Measurements from ENCODE around the gene BEGAIN. TPM values are rescaled to one million over a fixed set of nuclear protein-coding genes. Genes with fewer than 3 reads are reported as not detected.
A peak's percentile ranks its signal among the peaks of the same experiment; 100 is the strongest.

BEGAIN gene, protein sequence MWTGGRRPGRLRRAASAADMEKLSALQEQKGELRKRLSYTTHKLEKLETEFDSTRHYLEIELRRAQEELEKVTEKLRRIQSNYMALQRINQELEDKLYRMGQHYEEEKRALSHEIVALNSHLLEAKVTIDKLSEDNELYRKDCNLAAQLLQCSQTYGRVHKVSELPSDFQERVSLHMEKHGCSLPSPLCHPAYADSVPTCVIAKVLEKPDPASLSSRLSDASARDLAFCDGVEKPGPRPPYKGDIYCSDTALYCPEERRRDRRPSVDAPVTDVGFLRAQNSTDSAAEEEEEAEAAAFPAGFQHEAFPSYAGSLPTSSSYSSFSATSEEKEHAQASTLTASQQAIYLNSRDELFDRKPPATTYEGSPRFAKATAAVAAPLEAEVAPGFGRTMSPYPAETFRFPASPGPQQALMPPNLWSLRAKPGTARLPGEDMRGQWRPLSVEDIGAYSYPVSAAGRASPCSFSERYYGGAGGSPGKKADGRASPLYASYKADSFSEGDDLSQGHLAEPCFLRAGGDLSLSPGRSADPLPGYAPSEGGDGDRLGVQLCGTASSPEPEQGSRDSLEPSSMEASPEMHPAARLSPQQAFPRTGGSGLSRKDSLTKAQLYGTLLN
- under 1 TPM in 5 of 6 experiments, not detected in 1; 0.05 to 0.20 (median 0.14) TPM for total RNA-seq (2021; fragmentation: NEBNext Ultra II Directional; extraction: Animal tissue kit (Norgen Biotek cat#: 25700))
- long read RNA-seq = 0 reads

DNA sequence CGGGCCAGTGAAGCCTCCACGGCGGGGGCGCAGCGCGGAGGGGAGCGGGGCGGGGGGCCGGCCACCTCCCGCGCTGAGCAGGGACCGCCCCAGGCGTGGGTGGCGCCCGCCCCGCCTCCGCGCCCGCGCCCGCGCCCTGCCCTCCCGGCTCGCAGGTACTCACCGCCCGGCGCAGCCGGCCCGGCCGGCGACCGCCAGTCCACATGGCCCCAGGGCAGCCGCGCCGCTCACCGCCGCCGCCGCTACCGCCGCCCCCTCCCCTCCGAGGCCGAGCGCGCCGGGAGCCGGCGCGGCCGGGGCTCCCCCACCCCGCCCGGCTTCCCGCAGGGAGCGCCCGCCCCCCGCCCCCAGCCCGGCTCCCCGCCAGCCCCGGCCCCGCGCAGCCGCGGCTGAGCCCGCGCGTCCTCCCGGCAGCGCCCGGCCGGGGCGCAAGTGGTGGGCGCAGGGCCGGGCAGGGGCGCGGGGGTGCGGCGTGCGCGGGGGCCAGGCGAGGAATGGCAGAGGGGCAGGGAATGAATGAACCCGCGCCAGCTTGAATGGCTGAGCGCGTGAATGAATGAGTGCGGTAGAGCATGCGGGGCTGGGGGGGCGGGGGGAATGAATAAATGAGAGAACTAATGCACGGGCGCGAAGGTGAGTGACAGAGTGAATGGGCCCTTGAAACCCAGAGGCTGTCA, at the start of gene BEGAIN:
TSS of gene BEGAIN (minus strand) at position 332 of the 677 bp plus-strand sequence. CDS start at position 205, 127 bp downstream.
- Mint-ChIP-seq H3K9me3 (no peaks in the 10 kb centered on the region), H3K4me1 (ENCODE audit: low read depth) (no peaks in the 10 kb centered on the region), H3K27me3 (ENCODE audit: insufficient read depth) (peaks cover 20% of the 10 kb centered on the region), H3K27ac (no peak within 1 kb of the TSS), H3K4me3 (peak within 1 kb of the TSS; percentile 51), H3K36me3 (ENCODE audit: low read depth) (no peaks in the 10 kb centered on the region)
- DNase-seq = no peak
- TF ChIP-seq, protein P1, sequence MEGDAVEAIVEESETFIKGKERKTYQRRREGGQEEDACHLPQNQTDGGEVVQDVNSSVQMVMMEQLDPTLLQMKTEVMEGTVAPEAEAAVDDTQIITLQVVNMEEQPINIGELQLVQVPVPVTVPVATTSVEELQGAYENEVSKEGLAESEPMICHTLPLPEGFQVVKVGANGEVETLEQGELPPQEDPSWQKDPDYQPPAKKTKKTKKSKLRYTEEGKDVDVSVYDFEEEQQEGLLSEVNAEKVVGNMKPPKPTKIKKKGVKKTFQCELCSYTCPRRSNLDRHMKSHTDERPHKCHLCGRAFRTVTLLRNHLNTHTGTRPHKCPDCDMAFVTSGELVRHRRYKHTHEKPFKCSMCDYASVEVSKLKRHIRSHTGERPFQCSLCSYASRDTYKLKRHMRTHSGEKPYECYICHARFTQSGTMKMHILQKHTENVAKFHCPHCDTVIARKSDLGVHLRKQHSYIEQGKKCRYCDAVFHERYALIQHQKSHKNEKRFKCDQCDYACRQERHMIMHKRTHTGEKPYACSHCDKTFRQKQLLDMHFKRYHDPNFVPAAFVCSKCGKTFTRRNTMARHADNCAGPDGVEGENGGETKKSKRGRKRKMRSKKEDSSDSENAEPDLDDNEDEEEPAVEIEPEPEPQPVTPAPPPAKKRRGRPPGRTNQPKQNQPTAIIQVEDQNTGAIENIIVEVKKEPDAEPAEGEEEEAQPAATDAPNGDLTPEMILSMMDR (IDR thresholded peaks at IDR 0.05) = no peak

DNA sequence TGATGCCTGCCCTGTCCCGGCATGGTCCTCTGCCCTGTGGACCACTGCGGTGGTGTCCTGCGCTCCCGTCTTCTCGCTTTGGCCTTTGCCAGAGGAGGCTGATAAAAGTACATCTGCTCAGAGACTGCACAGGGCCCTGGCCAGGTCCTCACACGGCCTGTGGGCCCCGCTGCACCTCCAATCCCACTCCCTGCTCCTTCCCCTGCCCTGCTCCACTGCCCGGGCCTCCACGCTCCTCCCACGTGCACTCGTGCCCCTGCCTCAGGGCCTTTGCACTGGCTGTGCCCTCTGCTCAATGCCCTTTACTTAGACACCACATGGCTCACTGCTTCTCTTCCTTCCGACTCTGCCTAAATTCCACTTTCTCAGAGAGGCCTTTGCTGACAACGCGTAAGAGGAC, 49.3 kb upstream of the BEGAIN start:
- no peak overlapping the region for H3K4me3 Mint-ChIP-seq
- H3K36me3 Mint-ChIP-seq (ENCODE audit: low read depth) = no peaks in the 10 kb centered on the region
- no peaks in the 10 kb centered on the region for H3K4me1 Mint-ChIP-seq (ENCODE audit: low read depth)
- H3K27me3 Mint-ChIP-seq (ENCODE audit: insufficient read depth) = peaks cover 45% of the 10 kb centered on the region
- DNase-seq = no peak
- H3K27ac Mint-ChIP-seq = no peak overlapping the region
- TF ChIP-seq, protein P1 (IDR thresholded peaks at IDR 0.05) = no peak
- H3K9me3 Mint-ChIP-seq = no peaks in the 10 kb centered on the region

DNA sequence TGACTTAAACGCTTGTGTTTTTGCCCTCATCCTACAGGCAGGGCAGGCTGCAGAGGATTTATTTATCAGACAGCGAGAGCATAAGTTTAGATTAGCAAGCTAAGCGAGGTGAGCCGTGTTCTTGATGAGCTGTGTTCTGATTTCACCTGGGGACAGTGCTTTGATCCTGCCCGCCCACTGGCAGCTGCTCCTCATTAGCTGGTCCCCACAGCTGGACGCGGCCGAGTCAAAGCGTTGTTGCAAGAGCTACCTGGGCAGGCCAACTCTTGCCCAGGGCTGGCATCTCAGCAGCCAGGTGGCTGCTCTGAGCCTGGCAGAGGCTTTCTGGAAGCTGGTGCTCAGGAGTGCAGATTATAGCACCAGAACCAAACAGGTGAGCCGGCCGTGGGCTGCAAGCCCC, 46.8 kb upstream of the BEGAIN start:
- TF ChIP-seq, protein P1 (IDR thresholded peaks at IDR 0.05) = no peak
- Mint-ChIP-seq H3K9me3 (no peaks in the 10 kb centered on the region), H3K36me3 (ENCODE audit: low read depth) (no peaks in the 10 kb centered on the region), H3K27ac (no peak overlapping the region), H3K27me3 (ENCODE audit: insufficient read depth) (peaks cover 45% of the 10 kb centered on the region), H3K4me3 (no peak overlapping the region), H3K4me1 (ENCODE audit: low read depth) (no peaks in the 10 kb centered on the region)
- no peak for DNase-seq

DNA sequence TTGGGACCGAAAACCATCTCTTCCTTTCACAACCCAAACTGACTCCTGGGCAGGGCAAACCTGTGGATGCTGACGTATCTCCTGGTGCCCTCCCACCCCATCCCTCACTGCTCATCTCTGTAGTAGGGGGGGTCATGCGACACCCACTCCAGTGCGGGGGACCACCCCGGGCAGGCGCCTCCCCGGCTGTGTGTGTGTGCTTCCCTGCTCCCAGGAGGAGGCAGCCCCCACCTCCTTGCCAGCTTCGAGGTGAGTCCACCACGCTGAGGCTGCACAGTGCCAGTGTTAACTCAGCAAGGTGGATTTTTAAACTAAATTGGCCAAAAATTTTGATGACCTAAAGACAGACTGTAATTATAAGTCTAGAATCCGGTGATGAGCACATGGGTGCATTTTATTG, 46.2 kb upstream of the BEGAIN start:
- no peak for DNase-seq
- H3K4me3 Mint-ChIP-seq = no peak overlapping the region
- no peaks in the 10 kb centered on the region for H3K9me3 Mint-ChIP-seq
- TF ChIP-seq, protein P1 (IDR thresholded peaks at IDR 0.05) = no peak
- H3K27me3 Mint-ChIP-seq (ENCODE audit: insufficient read depth) = peaks cover 50% of the 10 kb centered on the region
- no peak overlapping the region for H3K27ac Mint-ChIP-seq
- H3K36me3 Mint-ChIP-seq (ENCODE audit: low read depth) = no peaks in the 10 kb centered on the region
- H3K4me1 Mint-ChIP-seq (ENCODE audit: low read depth) = no peaks in the 10 kb centered on the region

DNA sequence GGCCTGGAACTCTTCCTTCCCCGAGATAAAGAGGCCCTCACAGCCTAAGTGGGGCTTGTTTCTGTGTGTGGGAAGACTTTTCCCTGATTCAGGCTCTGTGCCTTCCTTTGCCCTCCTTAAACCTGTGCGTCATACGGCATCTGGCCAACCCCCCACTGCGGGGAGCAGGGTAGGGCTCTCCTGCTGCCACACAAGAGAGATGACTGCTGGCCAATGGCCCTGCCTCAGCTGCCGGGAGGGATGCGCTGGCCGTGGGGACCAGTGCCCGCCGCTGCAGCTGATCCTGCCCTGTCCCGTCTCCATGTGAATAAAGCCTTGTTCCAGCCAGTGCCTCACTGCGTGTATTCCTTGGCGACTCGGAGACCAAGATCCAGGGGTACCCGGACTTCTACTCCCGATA, 42.5 kb upstream of the BEGAIN start:
- DNase-seq = no peak
- Mint-ChIP-seq H3K4me1 (ENCODE audit: low read depth) (no peaks in the 10 kb centered on the region), H3K9me3 (peaks cover 14% of the 10 kb centered on the region), H3K4me3 (no peak overlapping the region), H3K27me3 (ENCODE audit: insufficient read depth) (peaks cover 48% of the 10 kb centered on the region), H3K27ac (no peak overlapping the region), H3K36me3 (ENCODE audit: low read depth) (peaks cover 2% of the 10 kb centered on the region)
- TF ChIP-seq, protein P1 (IDR thresholded peaks at IDR 0.05) = no peak

Measured in HFFc6 (cell line).